ENCODE results near the gene YPEL3. TPM values are rescaled to one million over a fixed set of nuclear protein-coding genes. Genes with fewer than 3 reads are reported as not detected.
"Not testable (repeated sequence)": the region's sequence is repeated elsewhere in the genome, so short reads cannot be mapped to it uniquely, and the experiment has no call there.

YPEL3 gene
- total RNA-seq, 2 donors from 2014 or later, result 24.0 to 112 TPM

DNA sequence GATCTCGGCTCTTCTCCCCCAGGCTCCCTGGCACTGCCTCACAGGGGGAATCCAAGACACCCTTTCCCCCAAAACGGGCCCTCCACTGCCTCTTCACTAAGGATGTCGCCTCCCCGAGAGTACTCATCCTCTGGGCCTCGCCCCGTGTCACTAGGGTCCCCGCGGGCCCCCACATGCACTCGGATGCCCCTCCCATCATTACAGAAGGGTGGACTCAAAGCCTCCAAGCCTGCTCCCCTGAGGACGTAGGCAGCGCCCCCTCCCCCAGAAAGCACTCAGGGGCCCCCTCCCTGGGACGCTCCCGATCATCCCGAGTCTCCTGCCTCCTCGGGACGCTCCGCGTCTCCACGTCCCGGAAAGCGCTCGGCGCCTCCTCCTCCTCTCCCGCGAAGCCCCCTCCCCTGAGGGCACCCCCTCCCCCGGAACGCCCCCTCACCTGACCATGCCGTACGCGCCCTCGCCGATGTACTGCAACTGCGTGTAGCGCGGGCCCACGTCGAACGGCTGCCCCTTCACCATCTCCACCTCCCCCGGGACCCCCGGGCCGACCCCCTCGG lies 26.7 kb upstream of the YPEL3 start:
- Mint-ChIP-seq H3K36me3 (peaks cover 0 to 7% of the 10 kb centered on the region in 2 donors), H3K9me3 (no peaks in the 10 kb centered on the region), H3K27ac (peak overlapping the region; percentile 89 to 90)
- ATAC-seq (peak; percentile 28 to 55), DNase-seq (ENCODE audit: low spot score in 2 of 2) (peak in 1 of 2 donors; percentile 31)

DNA sequence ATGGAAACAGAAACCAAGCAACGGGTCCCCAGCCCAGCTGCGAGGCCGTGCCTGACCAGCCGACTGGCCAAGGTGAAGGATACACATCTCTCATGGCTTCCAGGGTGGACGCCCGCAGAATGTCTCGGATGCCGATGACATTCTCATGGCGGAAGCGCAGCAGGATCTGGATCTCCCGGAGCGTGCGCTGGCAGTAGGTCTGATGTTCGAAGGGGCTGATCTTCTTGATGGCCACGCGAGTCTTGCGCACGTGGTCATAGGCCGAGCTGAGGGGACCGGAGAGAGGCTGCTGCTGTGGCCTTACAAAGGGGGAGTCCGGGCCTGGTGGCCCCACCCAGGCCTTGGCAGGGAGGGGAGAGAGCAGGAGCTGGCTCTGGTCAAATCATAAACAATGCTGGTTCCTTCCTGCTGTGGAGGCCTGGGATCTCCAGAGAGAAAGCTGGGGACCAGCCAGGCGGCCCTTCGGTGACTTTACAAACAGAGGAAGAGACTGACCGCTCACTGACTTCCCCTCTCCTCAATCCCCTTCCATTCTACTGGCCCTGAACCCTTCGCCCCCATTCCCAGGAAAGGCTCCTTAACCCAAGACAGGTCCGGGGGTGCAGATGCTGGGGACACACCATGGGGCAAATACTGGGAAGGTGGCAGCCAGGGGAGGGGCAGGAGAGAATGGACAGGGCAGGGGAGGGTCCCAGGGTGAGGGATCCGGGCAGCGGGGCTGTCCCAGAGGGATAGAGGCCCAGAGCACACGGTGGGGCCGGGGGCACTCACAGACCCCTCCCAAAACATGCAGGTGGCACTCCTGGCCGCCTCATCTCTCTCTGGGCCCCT lies 25.9 kb upstream of the YPEL3 start:
- DNase-seq (ENCODE audit: low spot score in 2 of 2), result no peak
- peak overlapping the region; percentile 89 to 90 for H3K27ac Mint-ChIP-seq

DNA sequence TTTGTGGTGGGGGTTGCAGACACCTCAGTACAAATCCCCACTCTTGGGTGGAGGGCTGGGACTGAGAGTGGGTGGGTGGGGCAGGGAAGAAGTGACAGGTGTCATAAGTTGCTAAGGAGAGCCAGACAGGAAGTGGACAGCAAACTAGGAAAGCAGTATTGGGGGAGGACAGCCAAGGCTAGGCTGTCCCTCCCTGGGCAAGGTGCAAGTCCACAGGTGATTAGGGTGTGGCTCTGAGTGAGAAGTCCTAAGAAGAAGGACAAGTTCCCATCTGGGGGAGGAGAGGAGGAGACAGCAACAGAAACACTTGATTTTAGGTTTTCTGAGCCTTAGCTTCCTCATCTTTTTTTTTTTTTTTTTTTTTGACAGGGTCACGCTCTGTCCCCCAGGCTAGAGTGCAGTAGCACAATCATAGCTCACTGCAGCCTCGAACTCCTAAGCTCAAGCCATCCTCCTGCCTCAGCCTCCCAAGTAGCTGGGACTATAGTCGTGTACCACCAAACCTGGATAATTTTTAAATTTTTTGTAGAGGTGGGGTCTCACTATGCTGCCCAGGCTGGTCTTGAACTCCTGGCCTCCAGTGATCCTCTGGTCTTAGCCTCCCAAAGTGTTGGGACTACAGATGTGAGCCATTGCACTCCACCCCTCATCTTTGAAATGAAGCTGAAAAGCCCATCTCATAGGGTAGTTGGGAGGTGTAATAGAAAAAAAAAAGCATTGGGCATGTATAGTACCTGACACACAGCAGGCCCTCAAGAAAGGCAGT lies 24.5 kb upstream of the YPEL3 start:
- no peak for DNase-seq (ENCODE audit: low spot score in 2 of 2)
- H3K27ac Mint-ChIP-seq, result peak overlapping the region; percentile 38 to 44
- no peak for ATAC-seq
- H3K36me3 Mint-ChIP-seq, result peaks cover 0 to 7% of the 10 kb centered on the region in 2 donors
- H3K9me3 Mint-ChIP-seq, result no peaks in the 10 kb centered on the region

More for the DNA sequence above, 25.9 kb upstream of the YPEL3 start:
- ATAC-seq, result no peak
- peaks cover 0 to 7% of the 10 kb centered on the region in 2 donors for H3K36me3 Mint-ChIP-seq
- H3K9me3 Mint-ChIP-seq, result no peaks in the 10 kb centered on the region

DNA sequence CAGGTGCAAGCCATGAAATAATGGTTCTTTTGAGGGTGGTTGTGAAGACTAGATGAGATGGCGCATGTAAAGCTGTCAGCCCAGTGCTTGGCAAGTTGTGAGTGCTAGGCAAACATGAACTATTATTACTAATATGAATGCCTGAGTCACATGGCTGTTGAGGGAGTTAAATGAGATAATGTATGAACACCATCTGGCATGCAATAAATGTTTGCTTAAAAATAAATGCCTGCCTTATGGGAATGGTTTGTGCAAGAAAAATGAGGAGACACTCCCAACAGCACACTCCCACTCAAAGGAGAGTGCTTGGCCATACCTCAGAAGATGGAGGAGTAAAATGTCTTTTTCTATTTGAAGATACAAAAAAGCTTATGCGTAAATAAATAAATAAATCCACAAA lies 23.4 kb upstream of the YPEL3 start:
- DNase-seq (ENCODE audit: low spot score in 2 of 2) (no peak), ATAC-seq (no peak)
- Mint-ChIP-seq H3K36me3 (peaks cover 0 to 7% of the 10 kb centered on the region in 2 donors), H3K27ac (peak overlapping the region in 1 of 2 donors; percentile 38), H3K9me3 (no peaks in the 10 kb centered on the region)

DNA sequence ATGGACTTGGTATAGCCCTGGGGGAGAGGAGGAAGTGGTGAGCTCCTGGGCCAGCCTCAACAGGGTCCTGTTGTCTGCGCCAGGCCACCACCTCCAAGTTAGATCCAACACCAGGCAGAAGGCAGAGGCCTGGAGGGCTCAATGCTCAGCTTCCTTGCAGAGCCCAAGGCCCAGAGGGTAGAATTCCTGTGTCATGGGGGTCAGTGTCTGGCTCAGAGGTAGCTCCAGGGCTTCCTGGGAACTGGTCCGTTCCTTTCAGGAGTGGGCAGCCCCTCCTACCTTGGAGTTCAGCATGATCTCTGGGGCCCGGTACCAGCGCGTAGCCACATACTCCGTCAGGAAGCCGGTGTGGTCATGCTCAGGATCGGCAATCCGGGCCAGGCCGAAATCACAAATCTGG lies 21.8 kb upstream of the YPEL3 start:
- H3K9me3 Mint-ChIP-seq, result no peaks in the 10 kb centered on the region
- no peak for ATAC-seq
- no peak overlapping the region for H3K27ac Mint-ChIP-seq
- H3K36me3 Mint-ChIP-seq, result peaks cover 0 to 7% of the 10 kb centered on the region in 2 donors
- no peak for DNase-seq (ENCODE audit: low spot score in 2 of 2)

DNA sequence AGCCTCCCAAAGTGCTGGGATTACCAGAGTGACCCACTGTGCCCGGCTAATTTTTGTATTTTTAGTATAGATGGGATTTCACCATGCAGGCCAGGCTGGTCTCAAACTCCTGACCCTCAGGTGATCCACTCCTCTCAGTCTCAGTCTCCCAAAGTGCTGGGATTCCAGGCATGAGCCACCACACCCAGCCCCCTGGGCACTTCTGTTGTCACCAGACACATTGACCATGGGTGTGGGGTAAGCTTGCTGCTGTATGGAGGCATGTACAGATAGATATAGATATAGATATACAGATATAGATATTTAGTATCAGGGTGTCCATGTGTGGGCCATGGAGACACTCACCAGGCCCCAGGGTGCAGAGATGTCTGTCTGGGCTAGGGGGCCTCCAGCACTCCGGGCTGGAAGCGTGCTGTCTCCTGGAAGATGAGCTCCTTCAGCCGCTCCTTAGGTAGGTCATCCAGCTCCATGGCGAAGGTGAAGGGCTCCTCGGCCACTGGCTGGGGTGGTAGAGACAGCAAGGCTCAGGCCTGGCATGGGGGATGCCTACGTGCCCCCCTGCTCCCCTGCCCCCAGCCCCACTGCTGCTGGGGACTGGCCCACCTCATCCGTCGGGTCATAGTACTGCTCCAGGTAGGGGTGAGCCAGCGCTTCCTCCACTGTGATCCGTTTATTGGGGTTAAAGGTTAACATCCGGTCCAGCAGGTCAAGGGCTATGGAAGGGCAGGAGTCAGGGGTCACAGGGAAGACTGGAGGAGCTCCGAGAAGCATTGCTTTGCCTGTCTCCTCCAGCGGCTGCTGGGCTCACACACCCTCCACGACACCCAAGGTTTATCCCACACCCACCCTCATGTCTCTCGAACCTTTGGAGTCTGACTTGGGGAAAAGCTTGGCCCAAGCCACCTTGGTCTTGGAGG lies 20.5 kb upstream of the YPEL3 start:
- DNase-seq (ENCODE audit: low spot score in 2 of 2), result no peak
- no peak for ATAC-seq
- H3K27ac Mint-ChIP-seq, result peak overlapping the region in 1 of 2 donors; percentile 22
- peaks cover 0 to 2% of the 10 kb centered on the region in 2 donors for H3K36me3 Mint-ChIP-seq
- H3K9me3 Mint-ChIP-seq, result no peaks in the 10 kb centered on the region

DNA sequence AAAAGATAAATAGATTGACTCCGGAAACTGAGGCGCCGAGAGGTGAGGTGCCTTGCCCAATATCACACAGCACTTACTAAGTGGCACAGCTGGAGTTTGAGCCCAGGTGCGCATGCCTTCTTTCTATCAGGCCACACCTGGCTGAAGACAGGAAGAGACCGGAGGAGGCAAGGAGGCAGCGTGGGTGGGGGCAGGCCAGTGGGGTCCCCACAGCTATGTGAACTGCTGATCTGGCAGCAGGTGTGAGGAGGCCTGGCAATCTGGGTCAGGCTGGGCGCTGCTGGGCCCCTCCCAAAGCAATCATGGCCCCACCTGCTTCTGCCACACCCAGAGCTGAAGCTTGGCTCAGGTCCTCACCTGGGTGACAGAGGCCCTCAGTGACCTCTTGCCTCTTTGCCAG lies 19.2 kb upstream of the YPEL3 start:
- DNase-seq (ENCODE audit: low spot score in 2 of 2) (no peak), ATAC-seq (no peak)
- H3K36me3 Mint-ChIP-seq, result no peaks in the 10 kb centered on the region
- peak overlapping the region in 1 of 2 donors; percentile 53 for H3K27ac Mint-ChIP-seq
- H3K9me3 Mint-ChIP-seq, result no peaks in the 10 kb centered on the region

DNA sequence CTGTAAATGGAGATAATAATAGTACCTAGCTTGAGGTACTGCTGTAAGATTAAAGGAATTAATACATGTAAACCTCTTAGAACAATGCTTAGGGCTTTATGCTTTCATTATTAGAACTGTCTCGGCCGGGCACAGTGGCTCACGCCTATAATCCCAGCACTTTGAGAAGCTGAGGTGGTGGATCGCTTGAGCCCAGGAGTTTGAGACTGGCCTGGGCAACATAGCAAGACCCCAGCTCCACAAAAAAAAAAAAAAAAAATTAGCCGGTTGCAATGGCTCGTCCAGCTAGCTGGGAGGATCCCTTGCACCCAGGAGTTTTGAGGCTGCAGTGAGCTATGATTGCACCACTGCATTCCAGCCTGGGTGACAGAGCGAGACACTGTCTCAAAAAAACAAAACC lies 18.8 kb upstream of the YPEL3 start:
- not testable (repeated sequence) for ATAC-seq; DNase-seq (ENCODE audit: low spot score in 2 of 2); H3K9me3 Mint-ChIP-seq; H3K36me3 Mint-ChIP-seq
- peak overlapping the region in 1 of 2 donors; percentile 53 for H3K27ac Mint-ChIP-seq

DNA sequence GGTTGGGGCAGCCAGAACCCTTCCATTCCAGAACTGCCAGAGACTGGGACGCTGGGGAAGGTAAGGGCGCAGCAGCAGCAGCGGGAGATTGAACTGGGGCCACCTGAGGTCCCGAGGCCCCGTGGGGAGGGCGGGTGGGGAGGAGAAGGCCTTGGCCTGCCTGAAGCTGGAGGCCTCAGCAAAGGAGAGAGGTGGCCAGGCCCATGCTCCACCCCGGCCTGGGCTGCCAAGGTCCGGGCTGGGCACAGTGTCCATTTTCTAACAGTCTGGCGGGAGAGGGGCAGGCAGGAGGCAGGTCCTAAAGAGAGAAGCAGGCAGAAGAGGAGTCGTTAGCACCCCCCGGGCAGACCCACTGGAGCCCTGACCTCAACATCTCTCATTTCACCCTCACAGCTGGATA lies 18.4 kb upstream of the YPEL3 start:
- Mint-ChIP-seq H3K36me3 (no peaks in the 10 kb centered on the region), H3K9me3 (no peaks in the 10 kb centered on the region), H3K27ac (peak overlapping the region in 1 of 2 donors; percentile 53)
- ATAC-seq, result no peak
- no peak for DNase-seq (ENCODE audit: low spot score in 2 of 2)

DNA sequence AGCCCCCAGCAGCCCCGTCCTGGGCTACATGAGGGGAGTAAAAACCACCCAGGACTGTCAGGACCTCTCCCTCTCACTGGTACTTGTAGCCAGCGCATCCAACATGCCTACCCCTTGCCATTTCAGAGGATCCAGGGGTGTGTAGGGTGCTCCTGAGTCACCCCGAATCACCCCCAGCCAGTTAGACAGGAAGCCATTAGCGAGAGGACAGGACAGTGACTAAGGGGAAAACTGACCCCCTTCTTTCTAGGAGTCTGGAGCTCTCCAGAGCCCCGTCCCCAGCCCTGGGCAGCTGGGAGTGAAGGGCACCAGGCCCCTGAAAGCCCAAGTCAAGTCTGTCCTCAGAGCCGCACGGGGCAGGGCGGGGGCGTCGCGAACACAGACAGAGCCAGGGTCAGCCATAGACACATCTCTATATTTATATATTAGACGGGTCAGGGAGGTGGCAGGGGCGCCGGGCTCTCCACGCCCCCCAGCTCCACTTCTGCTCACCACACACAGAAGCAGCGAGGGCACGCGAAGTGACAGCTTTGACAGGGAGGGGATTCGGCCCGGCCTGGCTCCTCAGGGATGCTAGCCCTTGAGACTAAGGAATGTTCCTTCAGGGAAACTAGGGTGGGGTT lies 17.8 kb upstream of the YPEL3 start:
- no peak for DNase-seq (ENCODE audit: low spot score in 2 of 2)
- Mint-ChIP-seq H3K36me3 (no peaks in the 10 kb centered on the region), H3K9me3 (no peaks in the 10 kb centered on the region), H3K27ac (no peak overlapping the region)
- peak; percentile 8 to 19 for ATAC-seq

DNA sequence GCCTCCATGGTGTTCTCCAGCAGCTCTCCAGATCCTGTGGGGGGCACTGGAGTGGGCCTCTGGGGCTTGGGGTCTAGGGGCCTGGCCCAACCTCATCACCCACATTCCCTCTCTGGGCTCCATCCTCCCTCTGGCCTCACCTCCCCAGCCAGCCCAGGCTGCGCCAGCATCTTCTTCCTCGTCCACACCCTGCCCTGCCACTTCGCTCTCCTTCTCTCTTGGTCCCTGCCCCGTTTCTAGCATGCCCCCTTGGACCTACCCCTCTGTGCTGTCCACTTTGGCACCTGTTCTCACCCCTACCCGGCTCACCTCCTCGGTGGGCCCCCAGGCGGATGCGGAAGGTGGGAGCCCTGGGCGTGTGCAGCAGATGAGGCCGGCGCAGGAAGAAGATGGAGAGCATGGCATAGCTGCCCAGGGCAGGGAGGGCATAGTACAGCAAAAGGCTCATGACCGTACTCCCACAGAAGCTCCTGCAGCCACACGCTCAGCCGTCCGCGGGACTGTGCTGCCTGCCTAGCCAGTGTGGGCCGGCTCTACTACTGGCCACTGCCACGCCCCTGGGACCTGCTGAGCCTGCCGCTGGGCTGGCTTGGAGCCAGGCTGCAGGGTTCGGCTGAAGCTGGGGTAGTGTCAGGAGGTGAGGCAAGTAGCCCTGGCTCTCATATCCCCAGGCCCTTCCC lies 17.2 kb upstream of the YPEL3 start, which contains the start of gene GDPD3:
TSS of gene GDPD3 (minus strand) at position 507 of the 680 bp plus-strand sequence. CDS start at position 448, 59 bp downstream.
- DNase-seq (ENCODE audit: low spot score in 2 of 2) (no peak), ATAC-seq (peak; percentile 21 to 43)
- H3K27ac Mint-ChIP-seq, result peak within 1 kb of the TSS; percentile 33 to 77
- H3K9me3 Mint-ChIP-seq, result no peaks in the 10 kb centered on the region
- no peaks in the 10 kb centered on the region for H3K36me3 Mint-ChIP-seq

DNA sequence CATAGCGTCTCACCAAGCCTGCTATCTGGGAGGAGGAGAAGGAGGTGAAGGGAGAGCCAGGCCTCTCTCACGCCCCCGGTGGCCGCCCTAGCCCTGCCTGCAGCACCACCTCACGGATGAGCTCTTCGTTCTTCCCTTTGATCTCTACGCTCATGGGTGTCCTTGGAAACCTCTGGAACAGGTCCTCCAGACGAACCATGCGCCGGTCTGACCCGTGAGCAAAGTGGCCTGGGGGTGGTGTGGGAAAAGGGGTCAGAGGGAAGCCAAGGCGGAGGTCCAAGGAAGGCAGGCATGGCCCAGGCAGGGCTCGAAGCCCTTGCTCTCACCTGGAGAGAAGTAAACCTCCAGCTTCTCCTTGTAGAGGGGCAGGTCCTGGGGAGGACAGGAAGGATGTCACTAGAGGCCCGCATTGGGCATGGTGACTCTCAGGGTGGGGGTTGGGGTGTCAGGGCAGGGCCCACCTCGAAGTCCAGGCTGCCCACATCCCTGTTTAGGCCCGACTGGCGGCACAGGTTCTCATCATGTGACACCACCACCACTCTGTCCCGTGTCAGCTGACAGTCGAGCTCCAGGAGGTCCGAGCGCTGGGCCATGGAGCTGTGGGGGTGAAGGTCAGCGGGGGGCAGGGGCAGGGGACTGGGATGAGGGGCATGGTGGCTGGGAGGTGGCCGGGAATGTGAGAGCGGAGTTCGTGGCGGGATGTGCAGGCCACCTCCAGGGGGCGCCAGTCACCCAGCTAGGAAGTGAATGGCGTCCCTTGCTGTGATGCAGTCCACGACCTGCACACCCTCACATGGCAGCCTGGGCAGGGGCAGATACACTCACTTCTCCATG lies 16.4 kb upstream of the YPEL3 start:
- DNase-seq (ENCODE audit: low spot score in 2 of 2), result peak; percentile 76 to 78
- Mint-ChIP-seq H3K27ac (peak overlapping the region in 1 of 2 donors; percentile 77), H3K9me3 (no peaks in the 10 kb centered on the region), H3K36me3 (no peaks in the 10 kb centered on the region)
- peak; percentile 74 to 77 for ATAC-seq

DNA sequence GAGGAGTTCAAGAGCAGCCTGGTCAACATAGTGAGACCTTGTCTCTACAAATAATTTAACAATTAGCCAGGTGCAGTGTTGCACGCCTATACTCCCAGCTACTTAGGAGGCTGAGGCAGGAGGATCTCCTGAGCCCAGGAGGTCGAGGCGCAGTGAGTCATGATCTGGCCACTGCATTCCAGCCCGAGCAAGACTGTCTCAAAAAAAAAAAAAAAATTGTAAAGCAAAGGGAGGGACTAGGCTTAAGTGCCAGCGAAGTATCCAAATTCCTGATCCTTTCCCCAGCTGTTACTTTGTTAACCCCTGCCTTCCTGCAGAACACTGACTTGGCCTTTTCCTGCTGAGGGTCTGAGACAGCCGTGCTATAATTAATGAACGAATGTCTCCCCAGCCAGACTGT lies 14.6 kb upstream of the YPEL3 start:
- no peaks in the 10 kb centered on the region for H3K9me3 Mint-ChIP-seq
- DNase-seq (ENCODE audit: low spot score in 2 of 2) (no peak), ATAC-seq (no peak)
- H3K36me3 Mint-ChIP-seq, result no peaks in the 10 kb centered on the region
- peak overlapping the region in 1 of 2 donors; percentile 18 for H3K27ac Mint-ChIP-seq

DNA sequence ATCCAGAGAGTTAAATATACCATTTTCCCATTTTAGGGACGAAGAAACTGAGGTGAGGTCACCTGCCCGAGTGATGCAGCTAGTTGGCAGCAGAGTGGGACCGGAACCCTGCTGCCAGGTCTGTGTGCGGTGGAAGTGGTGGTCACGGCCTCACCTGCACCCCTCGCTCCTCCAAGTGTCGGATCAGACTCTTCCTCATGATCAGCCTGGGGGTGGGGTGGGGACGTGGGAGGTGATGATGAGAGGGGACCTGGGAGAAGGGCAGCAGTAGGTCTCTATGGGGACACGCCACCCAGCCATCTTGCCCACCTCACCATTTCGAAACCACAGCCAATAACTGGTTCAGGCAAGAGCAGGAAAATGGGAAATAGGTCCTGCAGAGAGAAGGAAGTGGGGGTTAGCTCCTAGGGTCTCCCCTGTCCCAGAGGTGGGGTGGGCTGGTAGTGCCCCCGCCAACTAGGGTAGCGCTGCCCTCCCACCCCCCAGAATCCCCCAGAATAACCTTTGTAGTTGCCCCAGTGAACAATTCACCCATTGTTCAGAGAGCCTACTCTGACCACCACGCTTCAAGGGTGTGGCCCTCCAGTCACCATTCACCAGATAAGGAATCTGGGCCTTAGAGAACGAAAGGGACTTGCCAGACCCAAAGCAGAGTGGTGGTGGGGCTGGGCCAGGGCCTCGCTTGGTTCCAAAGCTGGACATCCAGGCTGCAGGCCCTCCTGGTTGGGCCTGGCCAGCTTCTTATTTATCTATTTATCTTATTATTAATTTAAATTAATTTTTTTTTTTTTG lies 12.2 kb upstream of the YPEL3 start:
- Mint-ChIP-seq H3K27ac (no peak overlapping the region), H3K36me3 (peaks cover 0 to 14% of the 10 kb centered on the region in 2 donors), H3K9me3 (no peaks in the 10 kb centered on the region)
- ATAC-seq, result no peak
- DNase-seq (ENCODE audit: low spot score in 2 of 2), result no peak
